ENCODE results near the gene LSAMP.

LSAMP gene

DNA sequence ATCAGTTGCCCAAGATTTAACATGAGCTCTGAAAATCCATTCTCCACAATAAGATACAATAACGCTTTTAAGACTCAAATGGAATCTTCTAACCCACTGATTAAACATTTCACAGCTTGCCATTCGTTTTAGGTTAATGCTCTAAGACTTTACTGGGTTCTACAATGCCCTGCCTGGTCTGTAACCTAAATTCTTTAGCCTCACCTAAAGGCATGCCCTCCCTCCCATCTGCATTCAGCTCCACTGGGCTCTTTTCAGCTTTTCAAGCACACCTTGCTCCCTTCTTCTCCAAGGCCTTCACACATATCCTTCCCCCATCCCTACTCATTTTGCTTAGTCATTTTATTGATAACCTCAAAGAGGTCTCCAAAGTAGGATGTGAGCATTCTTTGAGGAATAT lies 290.9 kb downstream of the LSAMP start:
- no peaks in the 10 kb centered on the region for H3K9me3 ChIP-seq (ENCODE audit: control insufficient read depth, insufficient read depth, low read length)
- H3K36me3 ChIP-seq (ENCODE audit: insufficient read depth, low read length): no peaks in the 10 kb centered on the region
- no peak overlapping the region for H3K9ac ChIP-seq (ENCODE audit: low read depth, low read length)
- peaks cover 9% of the 10 kb centered on the region for H3K4me1 ChIP-seq (ENCODE audit: insufficient read depth, low read length)

DNA sequence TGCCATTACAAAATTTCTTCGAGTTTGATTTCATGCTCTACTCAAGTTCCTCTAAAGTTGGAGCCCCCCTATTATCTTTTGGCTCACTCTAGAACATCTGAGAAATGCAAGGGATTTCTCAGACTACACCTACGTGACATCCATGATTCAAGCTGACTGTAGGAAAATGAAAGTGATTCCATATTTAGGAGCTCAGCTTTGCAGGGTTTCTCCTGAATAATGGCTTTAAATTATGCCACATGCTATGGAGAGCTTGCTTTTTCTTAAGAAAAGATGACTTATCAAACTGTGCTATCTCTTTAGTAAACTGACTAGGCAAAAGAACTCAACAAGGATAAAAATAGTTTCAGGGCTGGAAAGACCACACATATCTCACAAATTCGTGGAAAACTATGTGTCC lies 292.1 kb downstream of the LSAMP start:
- H3K9me3 ChIP-seq (ENCODE audit: control insufficient read depth, insufficient read depth, low read length): no peaks in the 10 kb centered on the region

DNA sequence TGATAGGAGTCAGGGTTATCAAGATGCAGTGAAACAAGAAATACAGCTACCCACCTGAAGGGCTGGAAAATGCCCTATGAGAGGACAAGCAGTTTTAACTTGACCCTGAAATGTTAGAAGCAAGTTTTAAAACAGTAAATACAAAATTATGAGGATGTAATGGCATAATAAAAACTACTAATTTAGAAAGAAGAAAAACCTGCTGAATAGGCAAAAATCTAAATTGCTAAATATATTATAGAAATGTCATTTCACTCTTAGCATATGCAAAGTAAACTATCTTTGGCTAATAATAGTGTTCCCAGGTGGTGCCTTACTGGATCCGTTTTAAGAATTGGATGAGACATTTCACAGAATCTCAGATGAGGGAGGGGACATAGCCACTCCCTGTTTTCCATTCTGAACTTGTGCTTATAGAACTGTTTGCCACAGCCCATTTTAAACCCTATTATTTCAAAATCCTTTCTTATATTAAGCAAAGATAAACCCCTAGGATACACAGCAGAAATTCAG lies 294.6 kb downstream of the LSAMP start:
- H3K9ac ChIP-seq (ENCODE audit: low read depth, low read length): no peak overlapping the region
- H3K36me3 ChIP-seq (ENCODE audit: insufficient read depth, low read length): no peaks in the 10 kb centered on the region
- H3K4me1 ChIP-seq (ENCODE audit: insufficient read depth, low read length): peaks cover 18% of the 10 kb centered on the region
- H3K9me3 ChIP-seq (ENCODE audit: control insufficient read depth, insufficient read depth, low read length): no peaks in the 10 kb centered on the region

More for the DNA sequence above, 292.1 kb downstream of the LSAMP start:
- H3K4me1 ChIP-seq (ENCODE audit: insufficient read depth, low read length): peaks cover 18% of the 10 kb centered on the region
- H3K36me3 ChIP-seq (ENCODE audit: insufficient read depth, low read length): no peaks in the 10 kb centered on the region
- no peak overlapping the region for H3K9ac ChIP-seq (ENCODE audit: low read depth, low read length)

DNA sequence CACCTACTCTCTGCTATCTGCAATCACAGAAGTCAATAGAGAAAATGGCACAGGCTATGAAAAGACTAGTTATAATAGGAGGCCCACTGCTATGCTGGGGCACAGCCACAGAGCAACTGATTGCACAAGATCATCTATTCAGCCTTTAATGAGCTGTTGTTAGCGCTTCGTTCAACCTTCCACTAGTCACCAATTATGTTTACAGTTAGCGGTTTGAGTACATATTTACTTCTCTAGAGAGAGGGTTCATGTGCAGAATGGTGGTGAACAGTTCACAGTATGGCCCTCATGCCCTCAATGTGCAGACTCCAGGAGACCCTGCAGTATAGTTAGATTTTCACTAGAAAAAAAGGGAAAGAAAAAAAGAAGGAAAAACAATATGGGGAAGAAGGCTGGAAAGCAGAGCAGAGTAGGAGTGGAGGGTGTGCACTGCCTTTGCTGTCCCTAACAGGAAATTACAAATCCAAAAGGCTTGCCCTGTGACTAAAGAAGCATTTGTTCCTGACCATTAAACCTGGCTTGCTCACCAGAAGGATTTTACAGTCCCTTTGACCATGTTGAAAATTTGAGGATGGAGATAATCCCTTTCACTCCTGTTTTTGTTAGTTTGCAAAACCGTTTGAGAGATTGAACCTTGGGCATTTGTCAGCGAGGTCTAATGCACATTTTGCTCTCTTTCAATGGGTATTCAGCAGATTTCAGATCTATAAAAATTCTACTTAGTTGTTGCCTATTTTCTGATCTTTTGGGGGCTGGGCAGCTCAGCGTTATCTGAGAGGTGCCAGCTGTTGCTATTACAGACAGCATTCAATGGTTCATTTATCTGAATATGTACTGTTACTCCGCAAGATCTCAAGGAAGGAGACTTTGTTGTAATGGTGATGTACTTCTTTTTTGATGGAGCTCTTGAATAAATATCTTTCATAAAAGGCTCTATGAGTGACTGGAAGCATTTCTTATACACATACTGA lies 296.1 kb downstream of the LSAMP start:
- Histone ChIP-seq H3K9me3 (ENCODE audit: control insufficient read depth, insufficient read depth, low read length) (peaks cover 5% of the 10 kb centered on the region; the same call in 1 of the 2 replicates), H3K36me3 (ENCODE audit: insufficient read depth, low read length) (no peaks in the 10 kb centered on the region), H3K4me1 (ENCODE audit: insufficient read depth, low read length) (peaks cover 18% of the 10 kb centered on the region), H3K9ac (ENCODE audit: low read depth, low read length) (no peak overlapping the region)

DNA sequence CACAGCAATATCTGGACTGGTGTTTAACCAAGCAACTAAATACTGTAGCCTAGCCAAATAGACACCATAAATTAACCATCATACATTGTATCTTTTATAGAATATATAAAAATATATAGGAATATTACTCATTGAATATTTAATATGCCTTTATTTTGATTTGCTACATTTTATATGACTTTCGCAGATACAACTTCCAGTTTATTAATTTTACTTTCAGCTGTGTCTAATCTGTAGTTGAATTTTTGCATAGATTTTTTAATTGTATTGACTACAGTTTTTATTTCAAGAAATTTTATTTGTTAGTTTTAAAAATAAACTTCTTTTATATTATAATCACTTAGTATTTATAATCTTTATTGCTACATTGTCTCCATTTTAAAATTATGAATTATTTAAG lies 299.7 kb downstream of the LSAMP start:
- peaks cover 19% of the 10 kb centered on the region for H3K4me1 ChIP-seq (ENCODE audit: insufficient read depth, low read length)
- H3K9me3 ChIP-seq (ENCODE audit: control insufficient read depth, insufficient read depth, low read length): peaks cover 5% of the 10 kb centered on the region; the same call in 1 of the 2 replicates
- no peaks in the 10 kb centered on the region for H3K36me3 ChIP-seq (ENCODE audit: insufficient read depth, low read length)
- no peak overlapping the region for H3K9ac ChIP-seq (ENCODE audit: low read depth, low read length)

DNA sequence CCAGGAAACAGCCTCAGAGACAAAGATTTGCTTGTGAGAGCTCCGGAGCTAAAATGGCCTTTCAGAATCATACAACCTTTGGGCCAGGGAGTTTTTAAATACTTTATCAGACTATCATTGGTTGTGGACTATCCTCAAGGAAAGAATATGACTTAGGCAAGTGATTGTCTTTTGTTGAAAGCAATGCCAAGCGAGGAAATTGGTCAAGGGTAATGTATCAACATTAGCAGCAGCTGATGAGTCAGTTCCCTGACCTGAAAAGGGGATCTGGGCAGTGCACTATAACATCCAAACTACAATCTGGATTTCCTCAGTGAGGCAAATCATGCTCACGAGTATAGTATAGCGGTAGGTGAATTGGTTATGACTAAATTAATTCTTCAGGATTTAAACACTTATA lies 303.6 kb downstream of the LSAMP start:
- Histone ChIP-seq H3K9me3 (ENCODE audit: control insufficient read depth, insufficient read depth, low read length) (peaks cover 5% of the 10 kb centered on the region; the same call in 1 of the 2 replicates), H3K9ac (ENCODE audit: low read depth, low read length) (no peak overlapping the region), H3K4me1 (ENCODE audit: insufficient read depth, low read length) (peaks cover 11% of the 10 kb centered on the region), H3K36me3 (ENCODE audit: insufficient read depth, low read length) (no peaks in the 10 kb centered on the region)

DNA sequence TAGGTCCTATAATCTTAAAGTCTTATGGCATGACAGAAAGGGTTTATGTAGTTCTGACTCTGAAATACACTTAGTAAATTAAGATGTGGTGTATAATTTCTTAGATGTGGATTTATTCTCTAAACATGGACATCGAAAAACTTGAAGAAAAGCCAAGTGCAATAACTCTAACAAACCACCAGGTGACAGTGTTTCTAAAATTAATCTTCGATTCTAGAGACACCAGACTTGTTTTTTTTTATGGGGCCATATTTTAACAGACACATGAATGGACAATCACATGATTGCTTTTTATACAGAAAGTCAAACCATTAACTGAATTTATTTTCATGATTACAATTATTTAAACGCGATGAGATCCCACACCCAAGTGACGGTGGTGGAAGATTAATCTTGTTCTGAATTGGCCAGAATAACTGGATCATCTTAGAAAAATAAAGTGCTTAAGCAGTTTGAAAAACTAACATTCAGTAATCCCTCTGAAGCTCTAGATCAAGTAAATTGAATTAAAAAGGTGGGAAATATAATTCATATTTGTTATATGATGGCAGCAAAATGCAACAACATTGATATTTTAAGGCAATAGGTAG lies 305.1 kb downstream of the LSAMP start:
- Histone ChIP-seq H3K9me3 (ENCODE audit: control insufficient read depth, insufficient read depth, low read length) (peaks cover 3% of the 10 kb centered on the region; the same call in 1 of the 2 replicates), H3K4me1 (ENCODE audit: insufficient read depth, low read length) (peaks cover 13% of the 10 kb centered on the region), H3K9ac (ENCODE audit: low read depth, low read length) (no peak overlapping the region), H3K36me3 (ENCODE audit: insufficient read depth, low read length) (no peaks in the 10 kb centered on the region)

DNA sequence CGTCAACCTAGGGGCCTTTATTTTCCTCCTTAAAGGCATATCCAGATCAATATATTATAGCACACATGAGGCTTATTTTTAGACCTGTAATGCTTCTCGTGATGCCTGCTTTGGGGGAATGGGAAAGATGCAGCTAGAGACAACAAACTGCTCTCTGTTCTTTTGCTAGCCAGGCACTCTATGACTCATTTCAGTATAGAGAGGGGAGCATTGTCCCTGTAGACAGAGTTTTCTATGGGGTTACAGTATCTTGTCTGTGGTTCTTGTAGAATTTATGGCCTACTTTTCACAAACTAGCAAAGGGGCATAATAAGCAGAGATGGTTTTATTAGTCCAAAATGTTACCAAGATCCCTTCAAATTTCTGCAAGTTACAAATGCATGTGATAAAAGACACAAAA lies 305.6 kb downstream of the LSAMP start:
- no peak overlapping the region for H3K9ac ChIP-seq (ENCODE audit: low read depth, low read length)
- no peaks in the 10 kb centered on the region for H3K9me3 ChIP-seq (ENCODE audit: control insufficient read depth, insufficient read depth, low read length)
- H3K4me1 ChIP-seq (ENCODE audit: insufficient read depth, low read length): peaks cover 14% of the 10 kb centered on the region
- no peaks in the 10 kb centered on the region for H3K36me3 ChIP-seq (ENCODE audit: insufficient read depth, low read length)

DNA sequence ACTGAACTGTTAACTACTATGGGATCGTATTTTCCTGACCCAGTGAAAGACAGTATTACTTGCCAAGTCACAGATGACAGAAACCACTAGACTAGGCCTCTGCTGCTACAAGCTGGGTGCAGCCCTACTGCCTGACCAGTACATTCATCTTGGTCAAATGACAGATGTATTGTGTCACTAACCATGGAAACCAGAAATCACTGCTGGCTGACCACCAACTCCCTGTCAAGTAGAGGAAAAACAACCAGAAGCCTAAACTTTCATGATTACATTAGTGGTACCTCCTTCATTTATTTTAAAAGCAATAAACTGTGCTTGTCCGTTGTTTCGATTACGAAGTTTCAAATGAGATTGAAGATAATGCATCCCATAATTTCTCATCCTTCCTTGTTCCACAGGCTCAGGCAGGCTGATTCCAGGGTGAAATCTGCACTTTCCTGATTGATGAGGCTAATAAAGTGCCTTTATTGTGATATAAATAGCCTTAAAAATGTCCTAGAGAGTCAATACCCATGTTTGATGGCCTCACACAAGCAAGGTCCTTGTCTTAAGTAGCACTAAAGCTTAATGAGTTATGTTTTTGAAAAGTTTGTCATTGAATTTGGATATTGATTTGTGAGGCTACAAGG lies 309.7 kb downstream of the LSAMP start:
- Histone ChIP-seq H3K4me1 (ENCODE audit: insufficient read depth, low read length) (peaks cover 10% of the 10 kb centered on the region), H3K9me3 (ENCODE audit: control insufficient read depth, insufficient read depth, low read length) (no peaks in the 10 kb centered on the region), H3K9ac (ENCODE audit: low read depth, low read length) (no peak overlapping the region), H3K36me3 (ENCODE audit: insufficient read depth, low read length) (no peaks in the 10 kb centered on the region)

DNA sequence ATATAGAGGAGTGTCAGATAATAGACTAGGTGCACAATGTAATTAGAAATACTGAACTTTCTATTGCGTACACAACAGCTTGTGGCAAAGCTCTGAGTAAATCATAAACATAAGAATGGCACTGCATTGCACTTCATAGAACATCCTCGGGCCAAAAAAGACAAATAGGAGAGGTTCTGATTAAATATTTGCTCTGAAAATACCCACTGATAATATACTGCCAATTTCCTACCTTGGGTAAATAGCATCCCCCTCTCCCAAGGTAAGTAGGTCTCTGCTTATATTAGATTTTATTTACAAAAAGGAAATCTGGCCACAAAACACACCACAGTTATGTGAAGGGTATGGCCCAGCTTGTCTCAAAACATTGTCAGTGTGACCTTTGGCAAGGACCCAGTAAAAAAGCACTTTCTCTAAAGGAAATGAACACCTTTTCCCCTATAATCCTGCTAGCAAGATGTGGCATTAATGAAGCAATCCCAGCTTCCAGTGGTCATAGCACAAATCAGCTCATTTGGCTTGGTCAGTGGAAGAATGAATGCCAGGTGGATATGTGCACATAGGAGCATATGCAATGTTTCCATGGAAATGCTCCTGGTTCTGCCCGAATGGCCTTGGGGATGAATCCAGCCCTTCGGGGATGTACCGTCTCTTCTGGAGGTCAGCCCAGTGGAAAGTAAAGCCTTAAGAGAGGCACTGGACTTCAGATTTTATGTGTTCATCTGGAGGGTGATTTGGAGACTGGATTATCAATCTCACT lies 315.9 kb downstream of the LSAMP start:
- no peak overlapping the region for H3K9ac ChIP-seq (ENCODE audit: low read depth, low read length)
- H3K36me3 ChIP-seq (ENCODE audit: insufficient read depth, low read length): no peaks in the 10 kb centered on the region
- no peaks in the 10 kb centered on the region for H3K9me3 ChIP-seq (ENCODE audit: control insufficient read depth, insufficient read depth, low read length)

DNA sequence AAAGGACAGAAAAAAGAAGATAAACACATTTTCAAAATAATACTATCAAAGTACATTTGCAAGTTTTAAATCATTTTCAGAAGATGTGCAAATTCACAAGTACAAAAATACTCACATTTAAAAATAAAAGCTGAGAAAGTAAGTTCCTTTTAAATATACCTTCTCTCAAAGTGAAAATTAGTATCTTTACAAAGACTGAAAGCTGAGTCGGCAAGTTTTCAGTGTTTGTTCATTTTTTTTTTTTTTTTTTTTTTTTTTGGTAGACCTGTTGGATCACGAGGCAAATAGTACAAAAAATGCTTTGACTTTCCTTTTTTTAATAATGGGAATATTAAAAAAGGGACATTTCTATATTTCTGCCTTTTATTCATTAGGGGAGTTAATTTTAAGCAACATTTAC lies 317.8 kb downstream of the LSAMP start:
- Histone ChIP-seq H3K9ac (ENCODE audit: low read depth, low read length) (no peak overlapping the region), H3K4me1 (ENCODE audit: insufficient read depth, low read length) (peaks cover 22% of the 10 kb centered on the region), H3K36me3 (ENCODE audit: insufficient read depth, low read length) (no peaks in the 10 kb centered on the region), H3K9me3 (ENCODE audit: control insufficient read depth, insufficient read depth, low read length) (no peaks in the 10 kb centered on the region)

More for the DNA sequence above, 315.9 kb downstream of the LSAMP start:
- H3K4me1 ChIP-seq (ENCODE audit: insufficient read depth, low read length): peaks cover 16% of the 10 kb centered on the region

DNA sequence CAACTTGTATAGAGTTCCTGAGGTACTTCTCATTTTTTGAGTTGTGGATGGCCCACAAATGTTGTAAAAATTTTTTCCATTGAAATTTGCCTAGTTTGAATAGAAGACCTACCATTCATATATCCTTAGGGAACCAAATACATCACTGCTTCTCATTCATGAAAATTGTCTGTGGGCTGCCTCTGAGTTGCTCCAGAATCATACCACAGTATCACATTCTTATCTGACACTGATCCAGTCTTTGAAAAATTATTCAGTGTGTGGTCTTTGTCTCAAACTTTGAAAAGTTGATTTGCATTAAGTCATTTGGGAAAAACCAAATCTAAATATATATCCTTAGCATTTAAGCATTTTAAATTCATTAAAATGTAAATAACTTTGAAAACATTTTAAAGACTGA lies 321.1 kb downstream of the LSAMP start:
- H3K36me3 ChIP-seq (ENCODE audit: insufficient read depth, low read length): no peaks in the 10 kb centered on the region; the same call in 1 of the 2 replicates
- H3K4me1 ChIP-seq (ENCODE audit: insufficient read depth, low read length): peaks cover 22% of the 10 kb centered on the region
- H3K9ac ChIP-seq (ENCODE audit: low read depth, low read length): no peak overlapping the region; the same call in 1 of the 2 replicates
- no peaks in the 10 kb centered on the region for H3K9me3 ChIP-seq (ENCODE audit: control insufficient read depth, insufficient read depth, low read length)

DNA sequence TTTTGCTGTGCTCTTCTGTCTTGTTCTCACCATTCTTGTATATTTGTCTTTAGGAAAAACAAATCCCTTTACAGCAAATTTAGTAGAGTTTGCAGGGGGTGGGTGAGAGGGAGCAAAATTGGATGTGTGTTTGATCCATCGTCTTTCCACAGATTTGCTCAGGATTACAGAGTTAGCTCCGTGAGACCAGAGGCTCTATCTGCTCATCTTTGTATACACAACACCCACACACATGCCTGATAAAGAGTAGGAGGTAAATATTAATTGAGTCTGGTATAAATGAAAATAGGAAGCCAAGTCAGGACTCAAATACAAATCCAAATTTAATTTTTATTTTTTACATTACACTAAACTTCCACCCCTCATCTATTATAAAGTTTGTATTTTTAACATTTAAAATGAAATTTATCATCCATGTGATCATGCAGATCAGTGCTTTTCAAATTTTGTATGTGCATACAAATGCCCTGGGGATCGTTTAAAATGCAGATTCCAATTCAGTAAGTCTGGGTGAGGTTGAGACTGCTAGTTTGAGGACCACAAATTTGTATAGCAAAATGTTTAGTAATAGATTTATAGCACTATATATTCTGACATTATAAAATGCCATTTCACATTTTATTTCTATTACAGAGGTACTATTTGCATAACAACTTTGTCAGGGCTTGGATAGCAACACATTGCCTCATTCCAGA lies 326.7 kb downstream of the LSAMP start:
- H3K36me3 ChIP-seq (ENCODE audit: insufficient read depth, low read length): no peaks in the 10 kb centered on the region; the same call in 1 of the 2 replicates
- H3K9me3 ChIP-seq (ENCODE audit: control insufficient read depth, insufficient read depth, low read length): no peaks in the 10 kb centered on the region
- H3K4me1 ChIP-seq (ENCODE audit: insufficient read depth, low read length): peaks cover 34% of the 10 kb centered on the region
- no peak overlapping the region for H3K9ac ChIP-seq (ENCODE audit: low read depth, low read length)

All from ES-I3 (cell line).